C4-2B (cell line): ENCODE results near the gene TADA3.

Experiments
- CTCF ChIP-seq: fragments of 450-650 bp; conservative IDR thresholded peaks from 2 replicates; pipeline ENCODE4 v1.5.1; 2017; ENCODE audit warnings: mild to moderate bottlenecking
- ZFX ChIP-seq: fragments of 450-650 bp; IDR thresholded peaks from 2 replicates; pipeline ENCODE4 v1.6.1; 2017

- TF ChIP-seq CTCF (no peak; the same call in 1 of the 2 replicates), ZFX (no peak)
Observed at GRCh38 chr3:9820946-9821345, 28.7 kb upstream of the TADA3 start.
